H1 (cell line): ENCODE data around the gene NR3C1. TPM values are rescaled to one million over a fixed set of nuclear protein-coding genes. Genes with fewer than 3 reads are reported as not detected.

ENCODE experiments used
- CTCF ChIA-PET: fragments of 300-600 bp; sonication (Branson Sonifier 250); formaldehyde crosslinking; loops from one replicate; lab custom pipeline; 2021; ENCODE audit not compliant: partially characterized antibody; lab: Charles Lee
- POLR2A ChIA-PET: fragments of 300-600 bp; sonication (Branson Sonifier 250); formaldehyde crosslinking; loops from one replicate; lab custom pipeline; 2021; ENCODE audit warnings: inconsistent platforms; ENCODE audit not compliant: partially characterized antibody; lab: Charles Lee
- DNase-seq, 2 experiments: peaks; one replicate each; pipeline versions ENCODE4 v3.0.0 to v3.0.0-alpha.2; 2010 to 2022; ENCODE audit warnings: low spot score in 2 of 2, low read depth in 1 of 2, mixed read lengths in 1 of 2
- FAIRE-seq: peaks from 2 replicates; lab custom pipeline; 2011; peaks lifted over from hg19 to GRCh38; lab: Jason Lieb, UNC
- H2AFZ ChIP-seq: 2 replicates; pipeline ENCODE4 v1.8.1; 2012; ENCODE audit warnings: low read length, inconsistent platforms
- H2AK5ac ChIP-seq: 2 replicates; pipeline ENCODE4 v1.6.1; 2013; ENCODE audit warnings: low read depth, low read length
- H2BK120ac ChIP-seq: replicated peaks from 2 replicates; pipeline ENCODE3; 2013; ENCODE audit warnings: low read depth, low read length, inconsistent platforms
- H2BK12ac ChIP-seq: 2 replicates; pipeline ENCODE4 v1.6.1; 2013; ENCODE audit warnings: low read depth, low read length
- H2BK15ac ChIP-seq: 2 replicates; pipeline ENCODE4 v1.6.1; 2013; ENCODE audit warnings: low read length
- H2BK20ac ChIP-seq: 2 replicates; pipeline ENCODE4 v1.6.1; 2013; ENCODE audit warnings: low read length
- H2BK5ac ChIP-seq: 2 replicates; pipeline ENCODE4 v1.6.1; 2013; ENCODE audit warnings: low read depth, low read length
- H3K14ac ChIP-seq: 2 replicates; pipeline ENCODE4 v1.6.1; 2013; ENCODE audit warnings: inconsistent platforms; ENCODE audit not compliant: insufficient read length
- H3K18ac ChIP-seq: 2 replicates; pipeline ENCODE4 v1.6.1; 2013; ENCODE audit warnings: low read length; ENCODE audit errors: extremely low read depth
- H3K23ac ChIP-seq: 2 replicates; pipeline ENCODE4 v1.6.1; 2013; ENCODE audit warnings: inconsistent platforms; ENCODE audit not compliant: insufficient read length
- H3K23me2 ChIP-seq: 2 replicates; pipeline ENCODE4 v1.6.1; 2013; ENCODE audit warnings: low read depth, low read length
- H3K27ac ChIP-seq: 2 replicates; pipeline ENCODE4 v1.6.1; 2011; ENCODE audit warnings: low read depth, low read length, inconsistent platforms
- H3K27me3 ChIP-seq, 4 experiments: replicated peaks in 1 of 4; 1 replicate in 1 of 4; 2 replicates in 3 of 4; pipeline versions ENCODE4 v1.6.1 to v1.8.1; 2011 to 2013; ENCODE audit warnings: low read length in 3 of 4, mild to moderate bottlenecking in 3 of 4, inconsistent platforms in 2 of 4, mixed read lengths in 2 of 4, moderate library complexity in 1 of 4; ENCODE audit not compliant: control insufficient read depth in 3 of 4, insufficient read depth in 3 of 4; ENCODE audit errors: extremely low read depth in 1 of 4
- H3K36me3 ChIP-seq, 4 experiments: 2 replicates each; pipeline versions ENCODE4 v1.6.1 to v1.8.1; 2011 to 2013; ENCODE audit warnings: mild to moderate bottlenecking in 4 of 4, low read length in 3 of 4, moderate library complexity in 2 of 4, control low read depth in 1 of 4, inconsistent platforms in 1 of 4; ENCODE audit not compliant: insufficient read depth in 4 of 4, control insufficient read depth in 2 of 4
- H3K4ac ChIP-seq: replicated peaks from 2 replicates; pipeline ENCODE3; 2013; ENCODE audit warnings: low read length, low read depth, mixed read lengths, inconsistent platforms; ENCODE audit not compliant: insufficient read length
- H3K4me1 ChIP-seq, 4 experiments: replicated peaks in 1 of 4; 1 replicate in 1 of 4; 2 replicates in 3 of 4; pipeline versions ENCODE4 v1.6.1 to v1.8.1; 2011 to 2013; ENCODE audit warnings: low read length in 3 of 4, inconsistent platforms in 2 of 4, mixed read lengths in 1 of 4; ENCODE audit not compliant: insufficient read depth in 4 of 4, control insufficient read depth in 3 of 4
- H3K4me2 ChIP-seq, 2 experiments: 2 replicates each; pipeline versions ENCODE4 v1.6.1 to v1.8.1; 2011 to 2013; ENCODE audit warnings: low read depth in 2 of 2, low read length in 2 of 2, control low read depth in 1 of 2, inconsistent platforms in 1 of 2, mild to moderate bottlenecking in 1 of 2; ENCODE audit not compliant: insufficient read depth in 1 of 2
- H3K4me3 ChIP-seq, 4 experiments: fragments of 200-600, 300-600 bp in 1 of 4; sonication (generic), shearing (Covaris generic), sonication (Bioruptor Twin) in 1 of 4; 2 replicates each; pipeline versions ENCODE4 v1.5.1 to v1.8.1; 2011 to 2016; ENCODE audit warnings: low read length in 4 of 4, low read depth in 3 of 4, control low read depth in 2 of 4, inconsistent platforms in 2 of 4, mild to moderate bottlenecking in 2 of 4, mixed read lengths in 1 of 4, moderate library complexity in 1 of 4; ENCODE audit not compliant: insufficient read depth in 2 of 4; ENCODE audit errors: extremely low read depth in 1 of 4
- H3K56ac ChIP-seq: replicated peaks from 2 replicates; pipeline ENCODE3; 2013; ENCODE audit warnings: low read depth, mild to moderate bottlenecking, mixed read lengths, low read length, inconsistent platforms; ENCODE audit not compliant: insufficient read length
- H3K79me1 ChIP-seq: 2 replicates; pipeline ENCODE4 v1.6.1; 2013; ENCODE audit warnings: low read depth, low read length, control low read depth
- H3K79me2 ChIP-seq, 2 experiments: 2 replicates each; pipeline versions ENCODE4 v1.6.1 to v1.8.1; 2012 to 2013; ENCODE audit warnings: low read length in 2 of 2, mild to moderate bottlenecking in 2 of 2, inconsistent platforms in 1 of 2; ENCODE audit not compliant: insufficient read depth in 2 of 2, control insufficient read depth in 1 of 2
- H3K9ac ChIP-seq, 4 experiments: replicated peaks in 1 of 4; 1 replicate in 1 of 4; 2 replicates in 3 of 4; pipeline versions ENCODE4 v1.6.1 to v1.8.1; 2011 to 2013; ENCODE audit warnings: low read depth in 3 of 4, low read length in 3 of 4, control low read depth in 2 of 4, mild to moderate bottlenecking in 2 of 4, moderate library complexity in 2 of 4, inconsistent platforms in 1 of 4; ENCODE audit errors: extremely low read depth in 1 of 4
- H3K9me3 ChIP-seq, 2 experiments: 2 replicates each; pipeline versions ENCODE4 v1.6.1 to v1.8.1; 2012 to 2013; ENCODE audit warnings: mild to moderate bottlenecking in 2 of 2, moderate library complexity in 2 of 2, control low read depth in 1 of 2, inconsistent platforms in 1 of 2, low read depth in 1 of 2, low read length in 1 of 2, mixed read lengths in 1 of 2; ENCODE audit not compliant: insufficient read depth in 2 of 2
- H4K20me1 ChIP-seq, 2 experiments: replicated peaks in 1 of 2; 2 replicates each; pipeline versions ENCODE3 to v1.8.1; 2011 to 2013; ENCODE audit warnings: inconsistent platforms in 2 of 2, low read length in 2 of 2, mild to moderate bottlenecking in 1 of 2; ENCODE audit not compliant: insufficient read depth in 2 of 2, control insufficient read depth in 1 of 2
- H4K5ac ChIP-seq: 2 replicates; pipeline ENCODE4 v1.6.1; 2013; ENCODE audit warnings: low read length, low read depth, mixed read lengths, inconsistent platforms; ENCODE audit not compliant: insufficient read length
- H4K8ac ChIP-seq: 2 replicates; pipeline ENCODE4 v1.8.0; 2013; ENCODE audit warnings: mild to moderate bottlenecking, moderate library complexity, low read length, inconsistent platforms; ENCODE audit not compliant: insufficient read depth; ENCODE audit errors: extremely low read depth
- H4K91ac ChIP-seq: replicated peaks from 2 replicates; pipeline ENCODE3; 2013; ENCODE audit warnings: low read length, mixed read lengths, inconsistent platforms; ENCODE audit not compliant: insufficient read length
- ASH2L ChIP-seq: fragments of 200-600, 300-600 bp; sonication (generic); IDR thresholded peaks from one replicate; pipeline ENCODE4 v1.7.1; 2017; ENCODE audit warnings: low read length
- CHD2 ChIP-seq: IDR thresholded peaks from 2 replicates; pipeline ENCODE4 v1.6.1; 2012; ENCODE audit warnings: low read length, improper control_type of control experiment
- POLR2AphosphoS5 ChIP-seq: IDR thresholded peaks from 2 replicates; pipeline ENCODE4 v1.6.1; 2011; ENCODE audit warnings: low read depth, low read length
- RBBP5 ChIP-seq: IDR thresholded peaks from 2 replicates; pipeline ENCODE4 v1.7.1; 2012; ENCODE audit warnings: low read depth, mild to moderate bottlenecking, inconsistent platforms, low read length, moderate library complexity, borderline replicate concordance
- RNF2 ChIP-seq: fragments of 200-900, 300-1000 bp; sonication (generic); IDR thresholded peaks from 2 replicates; pipeline ENCODE4 v1.7.1; 2016; ENCODE audit warnings: borderline replicate concordance, low read depth, mild to moderate bottlenecking, antibody characterized with exemption, low read length; ENCODE audit not compliant: poor library complexity, severe bottlenecking; ENCODE audit errors: missing control alignments
- SP1 ChIP-seq: IDR thresholded peaks from 2 replicates; pipeline ENCODE4 v1.6.1; 2011; ENCODE audit warnings: low read depth, low read length
- WGBS, 2 experiments: shearing (Covaris generic) in 1 of 2; methylation state at CpG; one replicate each; pipeline versions ENCODE4 v1.1.6 to v1.1.7; 2013 to 2015; ENCODE audit warnings: low lambda C conversion rate in 2 of 2, mixed read lengths in 2 of 2, inconsistent platforms in 1 of 2, low coverage in 1 of 2, missing lambda C conversion rate in 1 of 2; ENCODE audit not compliant: insufficient replicate concordance in 2 of 2, insufficient coverage in 1 of 2, insufficient read length in 1 of 2; ENCODE audit errors: extremely low coverage in 1 of 2, missing lambda C conversion rate in 1 of 2; 5-methylcytosine and 5-hydroxymethylcytosine counted together
- polyA plus RNA-seq, 7 experiments: library from polyadenylated mRNA; depleted of rRNA in 3 of 7; stranded (reverse) in 5 of 7; unstranded in 2 of 7; fragments of >200 nt in 5 of 7; fragments of 200-250 nt in 2 of 7; gene quantifications; 1 replicate in 5 of 7; 2 replicates in 1 of 7; 4 replicates in 1 of 7; pipeline versions ENCODE4 v1.2.1 to v1.2.3, GENCODE V29; 2011 to 2013; ENCODE audit warnings: missing spikeins in 2 of 7, mixed read lengths in 2 of 7
- total RNA-seq: library from RNA; stranded (reverse); fragmentation: NEBNext Ultra II Directional; extraction: Animal tissue kit (Norgen Biotek cat#: 25700); gene quantifications from 2 replicates; pipeline ENCODE4 v1.2.1, GENCODE V29; 2021

The NR3C1 gene
- total and polyA plus RNA-seq, 2 of the 8 experiments (the other 6 are each of a cell fraction or from before 2014, with no cell fraction given), result 1.7 to 5.4 TPM

DNA sequence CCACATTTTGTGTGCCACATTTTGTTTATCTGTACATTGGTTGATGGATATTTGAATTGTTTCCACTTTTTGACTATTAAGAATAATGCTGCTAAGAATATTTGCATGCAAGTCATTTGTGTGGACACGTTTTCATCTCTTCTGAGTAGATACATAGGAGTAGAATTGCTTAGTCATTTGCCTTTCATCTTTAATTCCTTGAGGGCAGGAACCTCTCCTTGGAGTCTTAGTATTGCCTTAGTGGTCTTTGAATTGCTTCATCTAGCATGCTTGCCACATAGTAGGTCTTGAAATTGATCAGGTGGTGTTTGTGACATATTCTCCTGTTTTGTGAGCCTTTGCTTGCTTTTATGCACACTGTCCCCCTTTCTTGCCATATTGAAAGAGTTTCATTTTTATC, 128.5 kb downstream of the NR3C1 start:
- WGBS, 2 experiments, result 87% methylated on average over 1 of the region's 1 CpG; no CpG with 5 or more reads in 1 of the 2 experiments
- no peak for TF ChIP-seq POLR2AphosphoS5
- no peak for TF ChIP-seq RBBP5
- no peak for TF ChIP-seq RNF2
- TF ChIP-seq SP1, result no peak
- TF ChIP-seq ASH2L, result no peak
- TF ChIP-seq CHD2, result no peak

More for the DNA sequence above, 128.5 kb downstream of the NR3C1 start:
- no peak overlapping the region for H2BK5ac ChIP-seq
- H3K27me3 ChIP-seq, result peaks cover 0 to 1% (median 0%) of the 10 kb centered on the region in 4 experiments; a peak in 1 of 7 replicates
- H3K36me3 ChIP-seq, result no peaks in the 10 kb centered on the region
- peak overlapping the region; percentile 63 for H2BK120ac ChIP-seq
- no peak overlapping the region for H3K9ac ChIP-seq
- H3K79me2 ChIP-seq, result no peaks in the 10 kb centered on the region
- ChIA-PET CTCF (no interaction called here), POLR2A (no interaction called here)
- H2AK5ac ChIP-seq, result no peak overlapping the region
- no peak overlapping the region for H3K23ac ChIP-seq
- H3K4ac ChIP-seq, result no peak overlapping the region
- H3K18ac ChIP-seq, result no peak overlapping the region
- H3K27ac ChIP-seq, result no peak overlapping the region
- no peak overlapping the region for H2AFZ ChIP-seq
- FAIRE-seq, result no peak
- no peak overlapping the region for H4K8ac ChIP-seq
- DNase-seq, result no peak
- H4K20me1 ChIP-seq, result no peaks in the 10 kb centered on the region
- no peaks in the 10 kb centered on the region for H3K79me1 ChIP-seq
- H4K91ac ChIP-seq, result no peak overlapping the region
- no peak overlapping the region for H2BK12ac ChIP-seq
- no peak overlapping the region for H3K56ac ChIP-seq
- H3K4me2 ChIP-seq, result no peak overlapping the region
- H3K23me2 ChIP-seq, result no peaks in the 10 kb centered on the region
- H2BK20ac ChIP-seq, result no peak overlapping the region
- no peak overlapping the region for H4K5ac ChIP-seq
- H3K14ac ChIP-seq, result no peak overlapping the region
- peaks cover 1 to 4% (median 3%) of the 10 kb centered on the region in 4 experiments; a peak in 5 of 7 replicates for H3K4me1 ChIP-seq
- no peak overlapping the region for H2BK15ac ChIP-seq
- H3K4me3 ChIP-seq, result no peak overlapping the region
- H3K9me3 ChIP-seq, result no peaks in the 10 kb centered on the region
